Type B pancreatic cell (in vitro differentiated cells): Measurements from ENCODE around the gene CTRB2. TPM values are rescaled to one million over a fixed set of nuclear protein-coding genes. Genes with fewer than 3 reads are reported as not detected.

Source experiments
- DNase-seq: peaks from one replicate; pipeline ENCODE4 v3.0.0; 2021; ENCODE audit warnings: mixed read lengths; ENCODE audit not compliant: unreplicated experiment; ENCODE audit errors: extremely low spot score
- H3K27ac Mint-ChIP-seq: 2 replicates; pipeline ENCODE4 v1.8.0; 2021; ENCODE audit warnings: mild to moderate bottlenecking, mixed read lengths
- H3K27me3 Mint-ChIP-seq: 2 replicates; pipeline ENCODE4 v1.8.0; 2021; ENCODE audit warnings: mixed read lengths
- H3K36me3 Mint-ChIP-seq: 2 replicates; pipeline ENCODE4 v1.8.0; 2021; ENCODE audit warnings: mixed read lengths
- H3K4me1 Mint-ChIP-seq: one replicate; pipeline ENCODE4 v1.8.0; 2021; ENCODE audit warnings: mixed read lengths; ENCODE audit not compliant: unreplicated experiment
- H3K4me3 Mint-ChIP-seq: 2 replicates; pipeline ENCODE4 v1.8.0; 2021; ENCODE audit warnings: mild to moderate bottlenecking, mixed read lengths
- H3K9me3 Mint-ChIP-seq: 2 replicates; pipeline ENCODE4 v1.8.0; 2021; ENCODE audit warnings: mixed read lengths
- CTCF ChIP-seq: fragments of 200-600 bp; sonication (generic); conservative IDR thresholded peaks from 2 replicates; pipeline ENCODE4 v1.5.0; 2021; ENCODE audit warnings: antibody characterized with exemption, mild to moderate bottlenecking
- total RNA-seq: library from RNA; stranded (reverse); gene quantifications from 2 replicates; pipeline ENCODE4 v1.2.1, GENCODE V29; 2021; ENCODE audit warnings: low replicate concordance

The CTRB2 gene
- total RNA-seq, 1 donor from 2014 or later, result not detected

- Mint-ChIP-seq H3K9me3 (no peaks in the 10 kb centered on the region), H3K4me3 (no peak overlapping the region), H3K27ac (no peak overlapping the region), H3K36me3 (peaks cover 11% of the 10 kb centered on the region), H3K27me3 (no peaks in the 10 kb centered on the region), H3K4me1 (peaks cover 4% of the 10 kb centered on the region)
- TF ChIP-seq CTCF, result no peak
- peak; percentile 67 for DNase-seq
These were observed 22.4 kb upstream of the CTRB2 start for GRCh38 chr16:75229172-75230031.

- no peak overlapping the region for H3K27ac Mint-ChIP-seq
- no peaks in the 10 kb centered on the region for H3K27me3 Mint-ChIP-seq
- no peaks in the 10 kb centered on the region for H3K9me3 Mint-ChIP-seq
- H3K4me3 Mint-ChIP-seq, result no peak overlapping the region
- TF ChIP-seq CTCF, result no peak
- H3K4me1 Mint-ChIP-seq, result no peaks in the 10 kb centered on the region
- no peak for DNase-seq
- peaks cover 7% of the 10 kb centered on the region for H3K36me3 Mint-ChIP-seq
These were observed 21.4 kb upstream of the CTRB2 start for GRCh38 chr16:75228143-75228976.

GRCh38 chr16:75227361-75228142, 20.6 kb upstream of the CTRB2 start:
- no peaks in the 10 kb centered on the region for H3K27me3 Mint-ChIP-seq
- H3K36me3 Mint-ChIP-seq, result peaks cover 4% of the 10 kb centered on the region
- no peak for DNase-seq
- H3K4me3 Mint-ChIP-seq, result no peak overlapping the region
- no peaks in the 10 kb centered on the region for H3K4me1 Mint-ChIP-seq
- H3K27ac Mint-ChIP-seq, result peak overlapping the region; percentile 69
- H3K9me3 Mint-ChIP-seq, result no peaks in the 10 kb centered on the region
- no peak for TF ChIP-seq CTCF

GRCh38 chr16:75226550-75227360, 19.8 kb upstream of the CTRB2 start:
- peak; percentile 67 for DNase-seq
- no peaks in the 10 kb centered on the region for H3K27me3 Mint-ChIP-seq
- H3K36me3 Mint-ChIP-seq, result peaks cover 4% of the 10 kb centered on the region
- H3K4me1 Mint-ChIP-seq, result no peaks in the 10 kb centered on the region
- no peak for TF ChIP-seq CTCF
- H3K9me3 Mint-ChIP-seq, result no peaks in the 10 kb centered on the region
- no peak overlapping the region for H3K27ac Mint-ChIP-seq
- no peak overlapping the region for H3K4me3 Mint-ChIP-seq
